Stimulated activated CD4-positive, alpha-beta T cell treated with anti-CD3 and anti-CD28 coated beads, Interleukin-4, amount 100 ng/mL, for 1 hour (primary cell): ENCODE measurements around the gene PROSER2.

Experiments used
- DNase-seq: peaks from one replicate; pipeline ENCODE4 v3.0.0-alpha.2; 2020

PROSER2 gene

GRCh38 chr10:11913079-11913641, 90.0 kb downstream of the PROSER2 start:
- no peak for DNase-seq

GRCh38 chr10:11918384-11918783, 95.2 kb downstream of the PROSER2 start:
- DNase-seq: no peak

- no peak for DNase-seq
Observed at GRCh38 chr10:11919271-11919670, 96.1 kb downstream of the PROSER2 start.
